H9 (cell line): Measurements from ENCODE around the gene MBNL1. TPM values are rescaled to one million over a fixed set of nuclear protein-coding genes. Genes with fewer than 3 reads are reported as not detected.

Experiments used
- DNase-seq: peaks from one replicate; pipeline ENCODE4 v3.0.0-alpha.2; 2017
- H2AFZ ChIP-seq: one replicate; pipeline ENCODE4 v1.6.1; 2013; ENCODE audit warnings: mild to moderate bottlenecking, low read length, control low read depth, moderate library complexity
- H2AK5ac ChIP-seq: 2 replicates; pipeline ENCODE4 v1.6.1; 2013; ENCODE audit warnings: low read length, control low read depth, mixed read lengths; ENCODE audit not compliant: insufficient read length
- H2BK120ac ChIP-seq: one replicate; pipeline ENCODE4 v1.6.1; 2013; ENCODE audit warnings: low read depth, mild to moderate bottlenecking, low read length, control low read depth, inconsistent platforms; ENCODE audit not compliant: poor library complexity, severe bottlenecking
- H2BK12ac ChIP-seq: 2 replicates; pipeline ENCODE4 v1.6.1; 2013; ENCODE audit warnings: low read length, control low read depth, mixed read lengths, low read depth; ENCODE audit not compliant: insufficient read length
- H2BK15ac ChIP-seq: 2 replicates; pipeline ENCODE4 v1.6.1; 2013; ENCODE audit warnings: low read depth, low read length, control low read depth
- H2BK20ac ChIP-seq: one replicate; pipeline ENCODE4 v1.6.1; 2013; ENCODE audit warnings: low read depth, mild to moderate bottlenecking, low read length, control low read depth, inconsistent platforms; ENCODE audit not compliant: poor library complexity, severe bottlenecking
- H2BK5ac ChIP-seq: 2 replicates; pipeline ENCODE4 v1.6.1; 2013; ENCODE audit warnings: low read length, control low read depth, mixed read lengths; ENCODE audit not compliant: insufficient read length
- H3K14ac ChIP-seq: 2 replicates; pipeline ENCODE4 v1.6.1; 2013; ENCODE audit warnings: low read length, control low read depth; ENCODE audit not compliant: insufficient read depth
- H3K18ac ChIP-seq: 2 replicates; pipeline ENCODE4 v1.6.1; 2013; ENCODE audit warnings: low read depth, mild to moderate bottlenecking, mixed read lengths, low read length, control low read depth; ENCODE audit not compliant: insufficient read length
- H3K23ac ChIP-seq: 2 replicates; pipeline ENCODE4 v1.6.1; 2013; ENCODE audit warnings: low read length, control low read depth, mixed read lengths, low read depth; ENCODE audit not compliant: insufficient read length
- H3K23me2 ChIP-seq: 2 replicates; pipeline ENCODE4 v1.6.1; 2013; ENCODE audit warnings: low read depth, mild to moderate bottlenecking, mixed read lengths, low read length, control low read depth; ENCODE audit not compliant: insufficient read length, poor library complexity, severe bottlenecking
- H3K27ac ChIP-seq: 2 replicates; pipeline ENCODE4 v1.5.1; 2013; ENCODE audit warnings: low read length, control low read depth, mixed read lengths, low read depth; ENCODE audit not compliant: insufficient read length
- H3K27me3 ChIP-seq: 2 replicates; pipeline ENCODE4 v1.6.1; 2013; ENCODE audit warnings: low read length, control low read depth, inconsistent platforms; ENCODE audit not compliant: insufficient read depth
- H3K4ac ChIP-seq: 2 replicates; pipeline ENCODE4 v1.6.1; 2013; ENCODE audit warnings: low read depth, mild to moderate bottlenecking, control low read depth, inconsistent platforms, low read length, moderate library complexity
- H3K4me1 ChIP-seq: 2 replicates; pipeline ENCODE4 v1.6.1; 2013; ENCODE audit warnings: low read length, control low read depth, inconsistent platforms; ENCODE audit not compliant: insufficient read depth
- H3K4me2 ChIP-seq: 2 replicates; pipeline ENCODE4 v1.6.1; 2013; ENCODE audit warnings: low read length, control low read depth, mixed read lengths; ENCODE audit not compliant: insufficient read length, insufficient read depth
- H3K56ac ChIP-seq: 2 replicates; pipeline ENCODE4 v1.6.1; 2013; ENCODE audit warnings: low read depth, mild to moderate bottlenecking, mixed read lengths, low read length, control low read depth; ENCODE audit not compliant: insufficient read length
- H3K79me1 ChIP-seq: 2 replicates; pipeline ENCODE4 v1.6.1; 2013; ENCODE audit warnings: low read depth, mild to moderate bottlenecking, moderate library complexity, low read length, control low read depth, inconsistent platforms; ENCODE audit not compliant: insufficient read depth, poor library complexity, severe bottlenecking
- H3K79me2 ChIP-seq: 2 replicates; pipeline ENCODE4 v1.6.1; 2013; ENCODE audit warnings: low read length, control low read depth, inconsistent platforms; ENCODE audit not compliant: insufficient read depth
- H3K9ac ChIP-seq: 2 replicates; pipeline ENCODE4 v1.6.1; 2013; ENCODE audit warnings: low read length, control low read depth, mixed read lengths; ENCODE audit not compliant: insufficient read length; ENCODE audit errors: extremely low read depth
- H3K9me3 ChIP-seq: one replicate; pipeline ENCODE4 v1.6.1; 2013; ENCODE audit warnings: low read depth, low read length, inconsistent platforms; ENCODE audit not compliant: control insufficient read depth
- H3T11ph ChIP-seq: one replicate; pipeline ENCODE4 v1.6.1; 2013; ENCODE audit warnings: mild to moderate bottlenecking, low read length, control low read depth, inconsistent platforms
- H4K20me1 ChIP-seq: one replicate; pipeline ENCODE4 v1.6.1; 2013; ENCODE audit not compliant: control insufficient read depth, insufficient read length, insufficient read depth
- H4K5ac ChIP-seq: 2 replicates; pipeline ENCODE4 v1.6.1; 2013; ENCODE audit warnings: low read depth, mild to moderate bottlenecking, mixed read lengths, low read length, control low read depth; ENCODE audit not compliant: insufficient read length
- H4K8ac ChIP-seq: replicated peaks from 2 replicates; pipeline ENCODE4 v1.6.1; 2013; ENCODE audit warnings: low read length, control low read depth, mixed read lengths, low read depth; ENCODE audit not compliant: insufficient read length
- H4K91ac ChIP-seq: 2 replicates; pipeline ENCODE4 v1.6.1; 2013; ENCODE audit warnings: low read depth, mild to moderate bottlenecking, moderate library complexity, mixed read lengths, low read length, control low read depth; ENCODE audit not compliant: insufficient read length
- H3K27ac Mint-ChIP-seq, 3 experiments: 2 replicates in 2 of 3; 3 replicates in 1 of 3; pipeline ENCODE4 v1.8.0; 2020 to 2021; ENCODE audit warnings: mixed read lengths in 3 of 3, mild to moderate bottlenecking in 1 of 3, moderate library complexity in 1 of 3
- H3K27me3 Mint-ChIP-seq: 2 replicates; pipeline ENCODE4 v1.8.0; 2021; ENCODE audit warnings: low read depth, mild to moderate bottlenecking, moderate library complexity, mixed read lengths
- H3K36me3 Mint-ChIP-seq, 3 experiments: 2 replicates in 2 of 3; 3 replicates in 1 of 3; pipeline ENCODE4 v1.8.0; 2020 to 2021; ENCODE audit warnings: low read depth in 3 of 3, mixed read lengths in 3 of 3; ENCODE audit not compliant: insufficient read depth in 1 of 3
- H3K4me1 Mint-ChIP-seq, 2 experiments: 2 replicates each; pipeline ENCODE4 v1.8.0; 2020; ENCODE audit warnings: mixed read lengths in 2 of 2
- H3K4me3 Mint-ChIP-seq, 2 experiments: 2 replicates in 1 of 2; 3 replicates in 1 of 2; pipeline ENCODE4 v1.8.0; 2020 to 2021; ENCODE audit warnings: mild to moderate bottlenecking in 2 of 2, mixed read lengths in 2 of 2, moderate library complexity in 1 of 2
- H3K9me3 Mint-ChIP-seq, 2 experiments: 2 replicates in 1 of 2; 3 replicates in 1 of 2; pipeline ENCODE4 v1.8.0; 2020; ENCODE audit warnings: mild to moderate bottlenecking in 2 of 2, mixed read lengths in 2 of 2, moderate library complexity in 1 of 2
- WGBS: extraction: QIAGEN DNeasy Blood & Tissue Kit; methylation state at CpG from one replicate; pipeline ENCODE4 v1.1.7; 2013; ENCODE audit warnings: missing lambda C conversion rate, low lambda C conversion rate, mixed read lengths; ENCODE audit not compliant: insufficient read length; ENCODE audit errors: extremely low coverage; 5-methylcytosine and 5-hydroxymethylcytosine counted together
- total RNA-seq: library from RNA; stranded (reverse); gene quantifications from 2 replicates; pipeline ENCODE4 v1.2.1, GENCODE V29; 2021
- TF ChIP-seq, protein P1 (sequence below): fragments of 200-600 bp; sonication (generic); conservative IDR thresholded peaks from 3 replicates; pipeline ENCODE4 v1.8.0; 2021; ENCODE audit warnings: antibody characterized with exemption, mild to moderate bottlenecking

Gene MBNL1
- total RNA-seq, 1 experiment from 2014 or later, result 14.9 TPM

- Histone ChIP-seq H2BK20ac (no peak overlapping the region), H3K27me3 (no peaks in the 10 kb centered on the region), H3K4ac (no peak overlapping the region), H4K5ac (no peak overlapping the region), H3K4me1 (no peaks in the 10 kb centered on the region), H3K9me3 (no peaks in the 10 kb centered on the region), H3K14ac (no peak overlapping the region), H3K23ac (no peak overlapping the region), H3K4me2 (no peak overlapping the region), H3K79me1 (no peaks in the 10 kb centered on the region), H3T11ph (no peak overlapping the region), H3K9ac (no peak overlapping the region), H3K23me2 (no peaks in the 10 kb centered on the region), H4K91ac (no peak overlapping the region), H2AFZ (no peak overlapping the region), H2BK15ac (no peak overlapping the region), H2BK12ac (no peak overlapping the region), H2BK5ac (no peak overlapping the region), H4K20me1 (no peaks in the 10 kb centered on the region), H2BK120ac (no peak overlapping the region), H3K27ac (no peak overlapping the region), H3K79me2 (no peaks in the 10 kb centered on the region; the same call in 1 of the 2 replicates), H3K18ac (no peak overlapping the region), H2AK5ac (no peak overlapping the region), H4K8ac (no peak overlapping the region), H3K56ac (no peak overlapping the region)
- H3K9me3 Mint-ChIP-seq, result peaks cover 3 to 6% of the 10 kb centered on the region in 2 experiments; a peak in 3 of 5 replicates
- H3K4me1 Mint-ChIP-seq, result peaks cover 17 to 21% of the 10 kb centered on the region in 2 experiments
- H3K36me3 Mint-ChIP-seq, result peaks cover 5 to 9% (median 8%) of the 10 kb centered on the region in 3 experiments
- H3K27ac Mint-ChIP-seq, result no peak overlapping the region; a peak in 2 of 7 replicates
- TF ChIP-seq, protein P1, sequence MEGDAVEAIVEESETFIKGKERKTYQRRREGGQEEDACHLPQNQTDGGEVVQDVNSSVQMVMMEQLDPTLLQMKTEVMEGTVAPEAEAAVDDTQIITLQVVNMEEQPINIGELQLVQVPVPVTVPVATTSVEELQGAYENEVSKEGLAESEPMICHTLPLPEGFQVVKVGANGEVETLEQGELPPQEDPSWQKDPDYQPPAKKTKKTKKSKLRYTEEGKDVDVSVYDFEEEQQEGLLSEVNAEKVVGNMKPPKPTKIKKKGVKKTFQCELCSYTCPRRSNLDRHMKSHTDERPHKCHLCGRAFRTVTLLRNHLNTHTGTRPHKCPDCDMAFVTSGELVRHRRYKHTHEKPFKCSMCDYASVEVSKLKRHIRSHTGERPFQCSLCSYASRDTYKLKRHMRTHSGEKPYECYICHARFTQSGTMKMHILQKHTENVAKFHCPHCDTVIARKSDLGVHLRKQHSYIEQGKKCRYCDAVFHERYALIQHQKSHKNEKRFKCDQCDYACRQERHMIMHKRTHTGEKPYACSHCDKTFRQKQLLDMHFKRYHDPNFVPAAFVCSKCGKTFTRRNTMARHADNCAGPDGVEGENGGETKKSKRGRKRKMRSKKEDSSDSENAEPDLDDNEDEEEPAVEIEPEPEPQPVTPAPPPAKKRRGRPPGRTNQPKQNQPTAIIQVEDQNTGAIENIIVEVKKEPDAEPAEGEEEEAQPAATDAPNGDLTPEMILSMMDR, result no peak
- H3K4me3 Mint-ChIP-seq, result no peak overlapping the region
- WGBS, result no CpG with 5 or more reads among the region's 1 CpG
- no peaks in the 10 kb centered on the region for H3K27me3 Mint-ChIP-seq
- DNase-seq, result no peak
Observed at GRCh38 chr3:152322756-152323155, 54.0 kb downstream of the MBNL1 start.
